ENCODE results near the gene ST8SIA1.

DNA sequence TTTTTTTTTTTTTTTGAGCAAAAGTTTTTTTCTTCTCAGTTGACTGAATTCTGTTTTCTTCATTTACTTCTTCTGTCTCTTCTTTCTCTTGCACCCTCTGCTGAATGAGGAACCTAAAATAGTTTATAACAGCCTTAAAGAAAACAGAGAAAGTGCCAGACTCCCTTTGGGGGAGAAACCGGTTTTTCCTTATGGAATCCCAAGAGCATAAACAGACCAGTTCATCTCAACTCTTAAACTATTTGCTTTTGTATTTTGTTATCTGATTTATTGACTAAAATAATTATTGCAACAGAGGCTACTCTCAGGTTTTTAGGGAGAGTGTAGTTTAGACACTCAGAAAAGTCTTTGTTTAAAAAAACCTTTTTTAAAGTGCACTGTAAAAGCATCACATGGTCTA, 30.2 kb downstream of the ST8SIA1 start:
- TF ChIP-seq CTCF (conservative IDR thresholded peaks at IDR 0.05 in 1 of 2, IDR thresholded peaks at IDR 0.05 in 1 of 2; ENCODE audit: low read depth in 1 of 2, low read length in 2 of 2) (no peak), EZH2 (IDR thresholded peaks at IDR 0.05; ENCODE audit: low read length, missing control alignments) (no peak)

Data from fibroblast of lung (primary cell).